Retina (tissue), 1 donor: ENCODE results near the gene SEMA3F.

Experiments
- DNase-seq: peaks from one replicate; pipeline ENCODE4 v3.0.0-alpha.2; 2016

SEMA3F gene

DNA sequence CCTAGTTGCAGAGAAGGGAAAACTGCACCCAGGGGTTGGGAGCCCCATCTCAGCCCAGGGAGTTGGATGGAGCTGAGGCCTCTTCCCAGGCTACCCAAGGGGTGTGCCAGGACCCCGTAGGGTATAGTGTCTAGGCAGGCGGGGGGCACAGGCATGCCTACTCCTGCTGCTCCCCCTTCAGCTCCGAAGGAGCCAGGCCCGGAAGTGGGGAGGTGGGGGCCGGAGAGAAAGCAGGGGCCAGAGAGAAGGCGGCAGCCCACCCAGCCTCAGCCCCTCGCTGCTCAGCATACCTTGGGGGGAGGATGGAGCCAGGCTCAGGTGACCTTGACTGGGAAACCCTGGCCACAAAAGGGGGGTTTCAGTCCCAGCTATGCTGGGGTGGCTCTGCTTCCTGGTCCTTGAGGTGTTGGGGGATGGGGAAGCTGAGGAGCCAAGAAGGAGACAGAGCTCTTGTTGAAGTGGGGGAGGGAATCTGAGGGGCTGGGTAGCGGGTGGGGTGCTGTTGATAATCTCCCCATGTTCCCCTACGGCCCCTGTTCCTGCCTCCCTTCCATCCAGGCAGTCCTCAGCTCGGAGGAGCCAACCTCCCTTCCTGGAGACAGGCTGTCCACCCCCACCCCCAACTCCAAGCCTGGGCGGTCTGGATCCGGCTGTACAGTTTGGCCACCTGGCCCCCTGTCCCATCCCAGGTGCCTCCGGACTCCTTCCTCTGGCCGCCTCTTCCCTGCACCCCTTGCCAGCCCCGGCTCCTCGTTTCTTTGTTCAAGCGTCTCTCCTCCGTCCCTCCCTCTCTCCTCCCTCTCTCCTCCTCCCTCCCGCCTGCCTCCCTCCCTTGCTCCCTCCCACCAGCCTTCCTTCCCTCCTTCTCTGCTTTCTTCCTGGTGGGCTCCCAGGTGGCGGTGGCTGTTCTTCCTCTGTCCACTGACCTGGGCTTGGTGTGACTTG, 1.7 kb downstream of the SEMA3F start:
- DNase-seq = peak; percentile 70

DNA sequence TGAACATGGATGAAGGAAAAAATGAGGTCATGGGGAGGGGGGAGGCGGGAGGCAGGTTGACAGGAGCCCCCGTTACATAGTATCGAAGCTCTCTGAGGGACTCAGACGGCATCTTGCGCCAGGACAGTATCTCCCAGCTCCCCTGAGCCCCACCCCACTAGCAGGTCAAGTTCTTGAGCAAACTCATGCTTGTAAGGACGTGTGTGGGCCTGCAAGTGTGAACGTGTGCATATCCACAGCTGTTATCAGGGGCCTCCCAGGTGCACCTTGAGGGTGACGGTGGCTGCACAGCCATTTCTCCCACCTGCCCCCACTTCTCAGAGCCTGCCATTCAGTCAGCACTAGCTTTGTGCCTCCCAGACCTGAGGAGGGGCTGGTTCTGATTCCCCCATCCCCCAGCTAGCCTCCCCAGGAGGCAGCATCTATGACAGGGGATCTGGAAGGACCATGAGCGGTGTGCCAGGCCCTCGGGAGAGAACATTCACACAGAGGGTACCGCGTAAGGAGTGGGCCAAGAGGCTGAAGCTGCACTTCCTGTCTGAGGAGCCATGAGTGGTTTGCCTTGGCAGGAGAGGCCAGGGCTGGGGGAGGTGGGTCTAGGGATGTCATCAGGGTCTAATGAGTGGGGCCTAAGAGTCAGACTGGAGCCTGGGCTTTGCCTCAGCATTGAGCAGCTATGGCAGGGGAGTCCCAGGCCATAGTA, 2.9 kb downstream of the SEMA3F start:
- DNase-seq = peak; percentile 28

- DNase-seq = no peak
Observed at GRCh38 chr3:50158530-50159146, 3.5 kb downstream of the SEMA3F start.

- DNase-seq = no peak
Observed at GRCh38 chr3:50160561-50160983, 5.4 kb downstream of the SEMA3F start.

DNA sequence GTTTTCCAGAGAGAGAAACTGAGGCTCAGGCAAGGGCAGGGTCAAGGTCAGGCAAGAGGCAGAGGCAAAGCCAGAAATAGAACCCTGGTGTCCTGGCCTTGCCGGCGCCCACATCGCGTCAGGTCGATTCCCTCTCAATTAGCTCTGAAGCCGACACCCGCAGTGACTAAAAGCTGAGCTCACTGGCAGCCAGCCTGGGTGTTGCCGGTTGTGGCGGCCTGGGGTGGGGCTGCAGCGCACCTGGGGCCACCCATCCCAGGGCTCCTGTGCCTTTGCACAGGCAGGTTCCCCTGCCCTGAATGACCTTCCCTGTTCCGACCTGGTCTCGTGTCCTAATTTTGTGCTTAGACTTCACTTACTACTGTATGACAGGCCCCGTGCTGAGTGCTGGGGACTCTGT, 6.2 kb downstream of the SEMA3F start:
- DNase-seq = no peak

- no peak for DNase-seq
Observed at GRCh38 chr3:50162034-50162883, 7.1 kb downstream of the SEMA3F start.

- DNase-seq = no peak
Observed at GRCh38 chr3:50163572-50164455, 8.7 kb downstream of the SEMA3F start.

GRCh38 chr3:50164481-50164880, 9.4 kb downstream of the SEMA3F start:
- DNase-seq = no peak

- peak; percentile 31 for DNase-seq
Observed at GRCh38 chr3:50164984-50165909, 10.1 kb downstream of the SEMA3F start.

DNA sequence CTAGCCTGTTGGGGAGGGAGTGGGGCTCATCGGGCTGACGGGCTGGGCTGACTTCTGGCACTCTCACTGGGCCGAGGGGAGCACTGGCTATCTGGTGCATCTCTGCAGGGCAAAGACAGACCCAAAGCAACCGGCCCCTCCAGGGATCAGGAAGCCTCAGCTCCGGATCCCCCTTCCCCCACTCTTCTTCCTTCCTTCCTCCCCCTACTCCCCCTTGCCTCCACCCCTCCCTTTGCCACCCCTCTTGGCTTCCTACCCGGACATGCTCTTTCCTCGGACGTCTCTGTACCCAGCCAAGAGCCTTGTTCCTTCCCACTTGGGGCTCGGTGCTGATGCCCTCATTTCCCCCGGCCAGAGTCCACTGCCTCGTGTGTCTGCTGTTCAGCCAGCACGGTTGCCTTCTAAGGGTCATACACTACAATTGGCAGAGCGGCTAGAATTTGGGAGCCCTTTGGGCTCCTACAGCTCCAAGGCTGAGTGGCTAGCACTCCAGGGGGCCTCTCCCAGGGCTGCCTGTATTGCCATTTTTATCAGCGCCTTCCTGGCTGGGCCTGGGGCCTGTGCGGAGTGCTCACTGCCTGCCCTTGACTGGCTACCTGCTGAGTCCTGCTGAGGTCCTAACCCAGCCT, 10.9 kb downstream of the SEMA3F start:
- peak; percentile 54 for DNase-seq

DNA sequence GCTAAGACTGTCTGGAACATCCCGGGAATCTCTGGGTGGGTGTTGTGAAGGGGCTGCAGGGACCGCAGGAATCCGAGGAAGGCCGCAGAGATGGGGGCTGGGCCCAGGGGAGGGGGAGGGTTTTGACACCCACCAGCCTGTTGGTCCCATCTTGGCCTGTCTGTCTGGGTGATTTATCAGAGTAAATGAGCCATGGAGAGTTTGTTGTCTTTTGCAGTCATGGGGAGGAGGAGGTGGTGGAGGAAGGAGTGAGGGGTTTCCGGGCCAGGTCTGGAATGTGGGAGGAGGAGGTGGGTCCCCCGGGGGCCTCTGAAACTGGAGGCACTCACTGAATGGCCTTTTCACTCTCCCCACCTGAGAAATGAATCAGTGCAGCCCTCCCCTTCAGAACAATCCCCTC, 11.5 kb downstream of the SEMA3F start:
- DNase-seq = peak; percentile 56

DNA sequence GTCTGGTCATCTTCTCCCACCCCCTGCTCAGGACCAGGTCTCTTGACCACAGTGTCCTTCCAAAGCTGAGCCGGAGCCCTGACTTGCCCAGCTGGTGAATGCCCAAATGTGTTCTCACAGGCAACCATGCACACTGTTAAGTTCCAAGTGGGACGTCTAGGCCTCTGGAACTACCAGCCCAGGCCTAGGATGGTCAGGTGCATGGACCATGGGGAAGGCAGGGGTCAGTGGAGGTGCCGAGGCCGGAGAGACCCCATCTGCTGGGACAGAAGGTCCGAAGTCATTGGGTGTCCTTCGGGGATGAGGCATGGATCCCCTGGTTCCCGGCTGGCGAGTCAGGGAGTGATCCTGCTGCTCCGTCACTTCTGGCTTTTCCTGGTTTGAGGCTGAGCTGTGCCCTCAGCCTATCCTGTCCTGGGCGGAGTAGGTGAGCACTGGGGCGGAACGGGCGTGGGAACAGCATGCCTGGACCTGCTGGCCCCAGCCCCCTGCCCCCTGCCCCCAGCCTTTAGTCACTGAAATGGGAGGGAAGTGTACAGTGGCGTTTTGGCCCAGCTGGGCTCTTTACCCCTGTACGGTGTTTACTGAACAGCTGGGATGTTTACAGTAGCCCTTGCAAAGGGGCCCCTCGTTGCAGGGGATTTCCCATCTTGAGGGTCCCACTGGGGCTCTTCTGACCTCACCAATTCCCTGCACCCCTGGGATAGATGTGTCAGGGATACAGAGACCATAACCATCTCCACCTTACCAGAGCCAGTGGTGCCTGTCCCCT, 12.1 kb downstream of the SEMA3F start:
- no peak for DNase-seq

DNA sequence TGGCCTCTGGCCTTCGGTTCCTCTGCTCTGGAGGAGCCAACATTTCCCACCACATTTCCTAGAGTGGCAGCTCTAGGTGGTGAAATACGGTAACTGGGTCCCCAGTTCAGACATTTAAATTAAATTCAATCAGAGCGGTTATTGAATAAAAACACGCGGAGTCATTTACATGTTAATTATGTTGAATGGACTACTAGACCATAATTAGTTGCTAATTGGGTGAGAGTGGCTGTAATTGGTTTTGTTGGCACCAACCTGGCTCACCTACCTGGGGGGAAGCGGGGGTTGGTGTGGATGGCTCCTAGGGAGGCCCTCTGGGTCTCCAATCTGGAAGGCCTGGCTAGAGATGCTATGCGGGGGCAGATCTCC, 12.7 kb downstream of the SEMA3F start:
- no peak for DNase-seq

- DNase-seq = no peak
Observed at GRCh38 chr3:50168388-50168787, 13.3 kb downstream of the SEMA3F start.

GRCh38 chr3:50168791-50169190, 13.7 kb downstream of the SEMA3F start:
- no peak for DNase-seq

DNA sequence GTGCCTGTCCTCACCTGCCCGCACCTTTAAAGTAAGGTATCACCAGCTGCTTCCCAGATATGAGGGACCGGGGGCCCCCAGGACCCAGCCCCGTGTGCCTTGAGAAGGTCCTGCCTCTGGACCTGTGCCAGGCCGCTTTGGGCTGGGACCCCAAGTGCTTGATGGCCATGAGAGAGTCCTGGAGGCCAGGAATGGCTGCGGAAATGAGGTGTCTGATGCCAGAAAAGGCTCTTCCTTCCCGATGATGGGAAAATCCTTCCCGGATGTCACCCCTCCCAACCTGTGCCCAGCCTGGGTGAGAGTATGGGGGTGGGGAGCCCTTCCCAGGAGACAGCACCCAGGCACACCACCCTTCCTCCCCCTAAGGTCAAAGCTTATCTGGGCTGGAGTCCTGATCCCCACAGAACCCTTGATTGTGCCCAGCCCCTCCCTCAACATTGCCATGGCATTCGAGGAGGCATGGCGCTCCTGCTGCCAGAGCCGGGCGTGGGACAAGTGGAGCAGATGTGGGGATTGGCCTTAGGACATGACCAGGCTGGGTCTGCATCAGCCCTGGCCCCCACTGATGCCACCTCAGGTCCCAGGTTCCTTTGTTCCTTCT, 14.2 kb downstream of the SEMA3F start:
- DNase-seq = no peak

DNA sequence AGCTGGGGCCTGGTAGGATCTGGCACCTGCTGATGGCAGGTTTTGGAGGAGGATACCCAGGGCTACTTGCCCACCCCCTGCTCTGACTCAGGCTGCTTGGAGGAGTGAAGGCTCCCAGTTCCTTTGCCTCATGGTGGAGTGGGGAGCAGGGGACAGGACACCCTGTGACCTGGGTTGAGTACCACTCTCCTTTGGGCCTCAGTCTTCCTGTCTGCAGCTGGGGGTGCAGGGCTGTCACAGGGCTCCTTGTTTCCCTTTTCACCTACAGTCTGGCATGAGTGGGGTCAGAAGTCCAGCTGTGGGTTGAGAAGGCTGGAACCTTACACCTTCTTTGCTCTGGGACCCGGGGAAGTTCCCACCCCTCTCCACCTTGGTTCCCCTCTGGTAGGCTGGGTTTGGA, 14.7 kb downstream of the SEMA3F start:
- no peak for DNase-seq

GRCh38 chr3:50170689-50171088, 15.6 kb downstream of the SEMA3F start:
- no peak for DNase-seq
